ENCODE data around the gene PHRF1. TPM values are rescaled to one million over a fixed set of nuclear protein-coding genes. Genes with fewer than 3 reads are reported as not detected.

PHRF1 gene
- total RNA-seq, 1 experiment from 2014 or later, result 45.5 TPM

DNA sequence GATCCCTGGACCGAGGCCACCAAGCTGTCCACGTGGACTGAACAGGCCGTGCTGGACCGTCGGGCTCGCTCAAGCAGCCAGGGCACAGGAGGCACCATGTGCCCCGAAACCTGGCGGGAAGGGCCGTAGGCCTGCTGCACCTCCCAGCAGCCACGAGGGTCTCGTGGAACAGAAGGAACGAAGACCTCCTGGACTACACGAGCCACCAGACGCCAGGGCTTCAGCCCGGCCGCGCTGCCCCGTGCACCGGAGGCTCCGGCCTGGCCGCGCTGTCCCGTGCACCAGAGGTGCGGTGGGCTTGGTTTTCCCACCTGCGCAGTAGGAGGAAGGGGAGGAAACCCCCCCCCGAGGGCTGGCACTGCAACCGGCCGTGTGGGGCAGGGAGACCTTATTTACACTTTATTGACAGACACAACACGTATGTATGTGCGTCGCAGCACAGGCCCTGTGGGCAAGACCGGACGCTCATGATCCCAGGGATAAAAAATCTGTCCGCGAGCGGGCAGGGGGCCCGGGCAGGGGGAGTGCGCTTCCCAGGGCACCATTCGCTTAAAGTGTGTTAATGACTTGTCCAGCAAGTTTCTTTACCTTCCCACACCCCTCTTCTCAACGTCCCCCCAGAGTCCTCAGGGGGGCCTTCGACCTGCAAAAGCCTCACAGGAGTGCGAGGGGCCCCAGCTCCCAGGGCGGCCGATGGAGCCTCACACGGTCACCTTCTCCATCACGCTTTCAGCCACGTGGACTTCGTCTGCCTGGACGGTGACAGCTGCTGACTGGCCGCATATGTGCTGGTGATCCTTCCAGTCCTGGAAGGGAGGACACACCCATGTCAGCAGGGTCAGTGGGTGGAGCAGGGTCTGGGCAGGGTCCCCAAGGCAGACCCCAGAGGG, 67.8 kb downstream of the PHRF1 start:
- ChIA-PET POLR2A (no interaction called here), RAD21 (ENCODE audit: low non-redundant PET in 1 of 2, low total read pairs in 2 of 2, uncharacterized antibody in 2 of 2, unreplicated experiment in 2 of 2) (no interaction called here), CTCF (no interaction called here)
- Histone ChIP-seq H3K4me3 (replicated peaks in 1 of 2; ENCODE audit: low read depth in 1 of 2, low read length in 2 of 2) (no peak overlapping the region), H3K79me2 (ENCODE audit: insufficient read depth, low read length) (no peaks in the 10 kb centered on the region), H3K4me2 (ENCODE audit: low read length) (no peak overlapping the region), H4K20me1 (ENCODE audit: insufficient read depth) (no peaks in the 10 kb centered on the region), H2AFZ (ENCODE audit: low read depth, low read length, poor library complexity, severe bottlenecking) (no peak overlapping the region), H3K9me3 (ENCODE audit: control insufficient read depth in 1 of 2, insufficient read depth in 1 of 2, low read depth in 1 of 2, low read length in 2 of 2) (no peaks in the 10 kb centered on the region), H3K9ac (ENCODE audit: low read length) (no peak overlapping the region), H3K27ac (ENCODE audit: low read depth, low read length) (no peak overlapping the region), H3K27me3 (ENCODE audit: insufficient read depth, low read length) (no peaks in the 10 kb centered on the region), H3K36me3 (ENCODE audit: control insufficient read depth in 1 of 2, insufficient read depth in 2 of 2, low read length in 2 of 2) (no peaks in the 10 kb centered on the region; a peak in 1 of 4 replicates), H3K9me2 (ENCODE audit: insufficient read depth) (no peaks in the 10 kb centered on the region), H3K4me1 (ENCODE audit: control insufficient read depth in 1 of 2, insufficient read depth in 2 of 2, low read length in 2 of 2) (no peaks in the 10 kb centered on the region)
- no peak for DNase-seq (ENCODE audit: low read depth, low spot score)
- TF ChIP-seq POLR2A (IDR thresholded peaks at IDR 0.05; ENCODE audit: borderline replicate concordance, extremely low read depth, insufficient read depth, insufficient read length) (no peak), ZFX (IDR thresholded peaks at IDR 0.05) (no peak), ELF1 (IDR thresholded peaks at IDR 0.05; ENCODE audit: borderline replicate concordance, low read depth) (no peak), TCF7L2 (IDR thresholded peaks at IDR 0.05; ENCODE audit: borderline replicate concordance, extremely low read depth, insufficient read depth, insufficient read length) (no peak), RAD21 (IDR thresholded peaks at IDR 0.05; ENCODE audit: low read depth) (no peak), CBX3 (IDR thresholded peaks at IDR 0.05; ENCODE audit: low read depth) (no peak), FOSL1 (IDR thresholded peaks at IDR 0.05; ENCODE audit: low read depth) (no peak), SRF (IDR thresholded peaks at IDR 0.05; ENCODE audit: low read depth) (no peak), EGR1 (IDR thresholded peaks at IDR 0.05; ENCODE audit: low read depth) (no peak), SP1 (IDR thresholded peaks at IDR 0.05; ENCODE audit: low read depth) (no peak), JUND (IDR thresholded peaks at IDR 0.05) (no peak)
- TF ChIP-seq, protein P1, sequence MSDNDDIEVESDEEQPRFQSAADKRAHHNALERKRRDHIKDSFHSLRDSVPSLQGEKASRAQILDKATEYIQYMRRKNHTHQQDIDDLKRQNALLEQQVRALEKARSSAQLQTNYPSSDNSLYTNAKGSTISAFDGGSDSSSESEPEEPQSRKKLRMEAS (IDR thresholded peaks at IDR 0.05), result no peak
- TF ChIP-seq, protein P2, sequence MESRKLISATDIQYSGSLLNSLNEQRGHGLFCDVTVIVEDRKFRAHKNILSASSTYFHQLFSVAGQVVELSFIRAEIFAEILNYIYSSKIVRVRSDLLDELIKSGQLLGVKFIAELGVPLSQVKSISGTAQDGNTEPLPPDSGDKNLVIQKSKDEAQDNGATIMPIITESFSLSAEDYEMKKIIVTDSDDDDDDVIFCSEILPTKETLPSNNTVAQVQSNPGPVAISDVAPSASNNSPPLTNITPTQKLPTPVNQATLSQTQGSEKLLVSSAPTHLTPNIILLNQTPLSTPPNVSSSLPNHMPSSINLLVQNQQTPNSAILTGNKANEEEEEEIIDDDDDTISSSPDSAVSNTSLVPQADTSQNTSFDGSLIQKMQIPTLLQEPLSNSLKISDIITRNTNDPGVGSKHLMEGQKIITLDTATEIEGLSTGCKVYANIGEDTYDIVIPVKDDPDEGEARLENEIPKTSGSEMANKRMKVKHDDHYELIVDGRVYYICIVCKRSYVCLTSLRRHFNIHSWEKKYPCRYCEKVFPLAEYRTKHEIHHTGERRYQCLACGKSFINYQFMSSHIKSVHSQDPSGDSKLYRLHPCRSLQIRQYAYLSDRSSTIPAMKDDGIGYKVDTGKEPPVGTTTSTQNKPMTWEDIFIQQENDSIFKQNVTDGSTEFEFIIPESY (IDR thresholded peaks at IDR 0.05; ENCODE audit: extremely low read depth, insufficient replicate concordance, low read length), result no peak
- no TSS peak for BruUV-seq (replicated peaks)
- no peak for ATAC-seq
- intact Hi-C loops (cut with micrococcal nuclease), result no loop called here

Data from HCT116 (cell line).